Pons (tissue), 1 donor: ENCODE results near the gene IFNGR2.
"Not testable (repeated sequence)": the region's sequence is repeated elsewhere in the genome, so short reads cannot be mapped to it uniquely, and the experiment has no call there.

ENCODE experiments used
- DNase-seq: peaks from one replicate; pipeline ENCODE4 v3.0.0-alpha.2; 2016; ENCODE audit warnings: low spot score

IFNGR2 gene

GRCh38 chr21:33437140-33437539 lies 33.9 kb downstream of the IFNGR2 start:
- no peak for DNase-seq

DNA sequence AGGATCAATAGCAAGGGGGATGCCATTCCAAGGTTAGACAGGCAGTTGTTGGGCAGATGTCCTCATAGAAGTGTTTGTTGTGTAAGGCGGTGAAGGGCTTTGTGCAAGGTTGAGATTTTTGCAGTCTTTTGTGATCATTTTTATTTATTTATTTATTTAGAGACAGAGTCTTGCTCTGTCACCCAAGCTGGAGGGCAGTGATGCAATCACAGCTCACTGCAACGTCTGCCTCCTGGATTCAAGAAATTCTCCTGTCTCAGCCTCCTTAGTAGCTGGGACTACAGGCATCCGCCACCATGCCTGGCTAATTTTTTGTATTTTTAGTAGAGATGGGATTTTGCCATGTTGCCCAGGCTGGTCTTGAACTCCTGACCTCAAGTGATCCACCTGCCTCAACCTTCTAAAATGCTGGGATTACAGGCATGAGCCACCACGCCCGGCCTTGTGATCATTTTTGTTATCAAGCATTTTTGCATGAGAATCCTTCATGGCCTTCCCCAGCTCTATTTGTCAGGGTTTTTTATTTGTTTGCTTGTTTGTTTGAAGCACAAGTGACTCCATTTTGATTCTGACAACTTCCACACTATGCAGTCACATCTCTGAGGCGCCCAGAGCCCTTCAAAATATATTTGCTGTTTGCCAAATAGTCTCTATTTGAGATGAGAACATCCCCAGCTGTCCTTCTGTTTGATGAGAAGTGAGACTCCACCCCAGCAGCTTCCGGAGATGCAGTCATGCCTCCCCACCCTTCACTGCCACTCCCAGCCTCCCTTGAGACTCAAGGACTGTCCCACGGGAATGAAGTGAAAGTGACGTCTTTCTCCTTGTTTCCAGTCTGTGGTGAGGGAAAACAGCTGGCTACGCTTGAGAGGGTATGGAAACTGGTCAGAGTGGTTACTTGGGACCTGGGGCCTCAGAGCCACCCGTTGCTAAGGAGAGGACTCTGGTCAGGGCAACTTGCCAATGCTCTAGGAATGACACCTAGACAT lies 38.6 kb downstream of the IFNGR2 start:
- DNase-seq = no peak

GRCh38 chr21:33443194-33443593 lies 40.0 kb downstream of the IFNGR2 start:
- no peak for DNase-seq

DNA sequence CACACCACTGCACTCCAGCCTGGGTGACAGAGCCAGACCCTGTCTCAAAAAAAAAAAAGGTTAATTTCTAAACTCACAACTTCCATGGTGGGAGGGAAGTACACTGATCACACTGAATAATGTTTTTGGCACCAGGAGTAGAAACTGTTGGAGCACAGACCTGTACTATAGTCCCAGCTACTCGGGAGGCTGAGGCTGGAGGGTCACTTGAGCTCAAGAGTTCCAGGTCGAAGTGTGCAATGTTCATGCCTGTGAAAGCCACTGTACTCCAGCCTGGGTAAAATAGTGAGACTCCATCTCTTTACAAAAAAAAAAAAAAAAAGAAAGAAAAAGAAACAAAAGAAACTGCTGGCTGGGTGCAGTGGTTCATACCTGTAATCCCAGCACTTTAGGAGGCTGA lies 41.3 kb downstream of the IFNGR2 start:
- no peak for DNase-seq

- not testable (repeated sequence) for DNase-seq
Observed at GRCh38 chr21:33446620-33447019, 43.4 kb downstream of the IFNGR2 start.

GRCh38 chr21:33449616-33450015 lies 46.4 kb downstream of the IFNGR2 start:
- DNase-seq = no peak

GRCh38 chr21:33451634-33452071 lies 48.4 kb downstream of the IFNGR2 start:
- no peak for DNase-seq

GRCh38 chr21:33452362-33452761 lies 49.1 kb downstream of the IFNGR2 start:
- no peak for DNase-seq

DNA sequence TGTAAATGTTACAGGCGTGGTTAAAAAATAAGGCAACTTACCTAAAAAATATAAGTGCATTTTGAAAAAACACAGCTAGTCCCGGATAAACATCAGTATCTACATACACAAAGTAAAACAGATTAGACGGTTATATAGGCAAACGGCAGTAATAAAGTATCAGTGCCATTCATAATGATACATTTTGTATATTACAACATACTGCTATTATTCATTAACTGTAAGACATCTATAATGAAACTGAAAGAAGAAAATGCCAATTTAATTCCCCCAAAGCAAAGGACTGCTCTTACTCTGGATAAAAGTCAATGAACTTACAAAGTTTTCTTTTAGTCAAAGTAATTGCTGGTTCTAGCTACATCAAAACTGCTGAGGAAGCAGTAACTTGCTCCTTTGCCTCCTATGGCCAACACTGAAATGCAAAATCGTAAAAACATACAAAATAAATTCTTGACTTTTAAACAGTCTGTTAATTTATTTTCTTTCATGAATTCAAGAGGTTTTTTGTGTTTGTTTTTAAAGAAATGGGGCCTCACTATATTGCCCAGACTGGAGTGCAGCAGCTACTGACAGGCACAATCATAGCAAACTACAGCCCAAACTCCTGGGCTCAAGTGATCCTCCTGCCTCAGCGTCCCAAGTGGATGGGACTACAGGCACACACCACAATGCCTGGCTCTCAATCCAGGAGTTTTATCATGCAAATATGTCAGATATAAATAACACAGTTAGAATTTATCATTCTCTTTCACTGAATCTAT lies 52.7 kb downstream of the IFNGR2 start:
- no peak for DNase-seq

DNA sequence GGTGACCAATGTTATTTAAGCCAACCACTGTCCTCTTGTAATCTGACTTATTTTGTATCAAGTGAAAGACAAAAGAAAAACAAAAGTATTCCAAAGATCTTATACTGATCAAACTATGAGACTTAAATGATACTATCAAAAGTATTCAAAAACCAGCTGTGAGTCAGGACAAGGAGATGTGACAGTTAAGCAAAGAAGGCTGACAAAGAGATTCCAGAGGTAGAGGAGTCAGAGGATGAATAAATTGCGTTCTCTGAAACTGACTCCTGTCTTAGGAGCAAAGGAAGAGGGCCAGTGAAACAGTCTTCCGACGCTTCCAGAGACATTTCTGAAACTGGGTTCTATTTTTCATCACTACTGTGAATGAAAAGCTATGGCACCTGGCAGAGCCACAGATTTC lies 55.6 kb downstream of the IFNGR2 start:
- DNase-seq = no peak

DNA sequence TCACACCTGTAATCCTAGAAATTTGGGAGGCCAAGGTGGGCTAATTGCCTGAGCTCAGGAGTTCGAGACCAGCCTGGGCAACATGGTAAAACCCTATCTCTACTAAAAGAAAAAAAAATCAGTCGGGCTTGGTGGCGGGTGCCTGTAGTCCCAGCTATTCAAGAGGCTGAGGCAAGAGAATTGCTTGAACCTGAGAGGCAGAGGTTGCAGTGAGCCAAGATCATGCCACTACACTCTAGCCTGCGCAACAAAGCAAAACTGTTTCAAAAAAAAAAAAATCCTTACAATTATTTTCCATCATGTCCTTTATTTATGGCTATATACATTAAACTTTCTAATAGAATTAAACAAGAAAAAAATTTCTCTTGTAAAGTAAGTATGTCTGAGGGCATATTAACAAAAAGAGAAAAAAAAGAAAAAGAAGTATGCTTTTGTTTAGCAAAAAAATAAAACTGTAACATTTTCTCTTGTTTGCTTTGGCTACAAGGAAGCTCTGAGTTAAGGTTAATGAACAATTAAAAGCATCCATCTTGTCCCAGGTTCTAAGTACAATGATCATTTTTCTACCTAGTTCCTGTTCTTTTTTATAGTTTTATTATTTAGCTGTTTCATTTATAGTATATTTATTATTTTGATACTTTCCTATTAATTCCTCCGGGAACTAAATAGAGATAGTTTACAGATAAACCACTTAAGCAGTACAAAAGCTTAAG lies 58.5 kb downstream of the IFNGR2 start:
- DNase-seq = no peak

DNA sequence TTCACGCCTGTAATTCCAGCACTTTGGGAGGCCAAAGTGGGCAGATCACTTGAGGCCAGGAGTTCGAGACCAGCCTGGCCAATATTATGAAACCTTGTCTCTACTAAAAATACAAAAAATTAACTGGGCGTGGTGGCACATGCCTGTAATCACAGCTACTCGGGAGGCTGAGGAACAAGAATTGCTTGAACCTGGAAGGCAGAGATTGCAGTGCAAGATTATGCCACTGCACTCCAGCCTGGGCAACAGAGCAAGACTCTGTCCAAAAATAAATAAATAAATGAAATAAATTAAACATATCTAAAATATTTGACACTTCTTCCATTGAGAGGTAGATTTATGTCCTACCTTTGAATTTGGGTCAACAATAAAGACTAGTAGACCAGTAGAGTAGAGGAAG lies 66.0 kb downstream of the IFNGR2 start:
- DNase-seq = not testable (repeated sequence)

DNA sequence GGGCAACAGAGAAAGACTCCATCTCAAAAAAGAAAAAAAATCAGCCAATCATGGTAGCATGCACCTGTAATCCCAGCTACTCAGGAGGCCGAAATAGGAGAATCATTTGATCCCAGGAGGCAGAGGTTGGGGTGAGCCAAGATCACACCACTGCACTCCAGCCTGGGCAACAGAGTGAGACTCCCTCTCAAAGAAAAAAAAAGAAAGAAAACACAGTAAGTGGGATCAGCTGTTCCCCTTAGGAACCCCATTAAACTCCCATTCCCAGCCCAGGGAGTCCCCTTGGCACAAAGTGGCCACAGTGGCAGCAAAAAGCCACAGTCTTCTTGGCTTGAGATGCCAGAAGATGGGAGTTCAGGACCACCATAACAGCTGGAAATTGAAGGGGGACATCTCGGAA lies 67.5 kb downstream of the IFNGR2 start:
- no peak for DNase-seq

DNA sequence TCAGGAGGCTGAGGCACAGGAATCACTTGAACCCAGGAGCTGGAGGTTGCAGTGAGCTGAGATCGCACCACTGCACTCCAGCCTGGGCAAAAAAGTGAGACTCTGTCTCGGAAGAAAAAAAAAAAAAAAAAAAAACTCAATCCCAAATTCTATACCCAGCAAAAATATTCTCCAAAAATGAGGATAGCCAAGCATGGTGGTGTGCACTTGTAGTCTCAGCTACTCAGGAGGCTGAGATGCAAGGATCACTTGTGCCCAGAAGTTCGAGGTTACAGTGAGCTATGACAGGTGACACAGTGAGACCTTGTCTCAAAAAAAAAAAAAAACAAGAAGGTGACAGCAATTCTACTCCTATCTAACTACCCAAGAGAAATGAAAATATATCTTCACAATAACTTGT lies 70.1 kb downstream of the IFNGR2 start:
- DNase-seq = no peak

DNA sequence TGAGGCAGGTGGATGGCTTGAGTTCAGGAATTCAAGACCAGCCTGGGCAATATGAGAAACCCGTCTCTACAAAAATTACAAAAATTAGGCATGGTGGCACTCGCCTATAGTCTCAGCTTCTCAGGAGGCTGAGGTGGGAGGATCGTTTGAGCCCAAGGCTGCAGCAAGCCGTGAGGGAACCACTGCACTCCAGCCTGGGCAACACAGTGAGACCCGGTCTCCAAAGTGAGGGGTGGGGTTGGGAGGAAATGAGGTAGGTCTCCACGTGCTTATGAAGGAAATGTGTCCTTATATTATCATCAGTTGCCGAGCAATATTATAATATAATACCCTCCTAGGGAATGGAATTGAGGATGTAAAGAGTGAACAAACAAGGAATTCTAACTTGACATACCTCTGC lies 73.9 kb downstream of the IFNGR2 start:
- no peak for DNase-seq

DNA sequence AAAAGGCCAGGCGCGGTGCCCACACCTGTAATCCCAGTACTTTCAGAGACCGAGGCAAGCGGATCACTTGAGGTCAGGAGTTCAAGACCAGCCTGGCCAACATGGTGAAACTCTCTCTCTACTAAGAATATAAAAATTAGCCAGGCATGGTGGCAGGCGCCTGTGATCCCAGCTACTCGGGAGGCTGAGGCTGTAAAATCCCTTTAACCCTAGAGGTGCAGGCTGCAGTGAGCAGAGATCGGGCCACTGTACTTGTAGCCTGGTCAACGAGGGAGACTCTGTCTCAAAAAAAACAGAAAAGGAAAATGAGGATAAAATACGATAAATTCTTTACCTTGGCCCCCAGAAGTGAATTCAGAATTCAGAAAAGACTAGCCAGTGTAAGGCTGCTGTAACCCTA lies 75.0 kb downstream of the IFNGR2 start:
- DNase-seq = no peak

- no peak for DNase-seq
Observed at GRCh38 chr21:33478935-33479678, 75.9 kb downstream of the IFNGR2 start.

GRCh38 chr21:33479679-33480480 lies 76.7 kb downstream of the IFNGR2 start, which contains the start of gene TMEM50B:
Gene TMEM50B, minus strand, starts transcription at chr21:33479974. Its CDS starts 11,089 bp downstream, at chr21:33468885.
- DNase-seq = peak; percentile 93

- no peak for DNase-seq
Observed at GRCh38 chr21:33480481-33481103, 77.4 kb downstream of the IFNGR2 start.

DNA sequence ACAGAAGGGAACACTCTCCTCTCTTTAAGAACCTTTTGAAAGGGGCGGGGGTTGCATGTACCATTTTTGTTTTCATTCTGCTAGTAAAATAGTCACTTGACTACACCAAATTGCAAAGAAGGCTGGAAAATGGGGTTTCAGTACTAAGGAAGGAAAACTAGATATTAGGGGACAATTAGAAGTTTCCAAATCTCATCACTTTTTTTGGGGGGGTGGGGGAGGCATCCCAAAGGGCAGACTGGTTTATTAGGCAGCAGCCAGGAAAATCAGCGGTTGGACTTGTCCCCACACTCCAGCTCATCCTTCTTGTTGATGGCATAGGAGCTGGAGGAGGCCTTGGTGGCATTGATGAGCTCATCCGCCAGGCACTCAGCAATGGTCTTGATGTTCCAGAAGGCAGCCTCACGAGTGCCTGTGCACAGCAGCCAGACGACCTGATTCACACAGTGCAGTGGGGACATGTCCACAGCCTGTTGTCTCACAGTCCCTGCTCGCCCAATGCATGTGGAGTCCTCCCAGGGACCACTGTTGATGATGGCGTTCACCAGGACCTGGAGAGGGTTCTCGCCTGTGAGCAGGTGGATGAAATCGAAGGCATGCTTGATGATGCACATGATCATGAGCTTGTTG lies 78.2 kb downstream of the IFNGR2 start:
- DNase-seq = no peak
